GM18858 (cell line): ENCODE results near the gene TGM2.

Experiments
- ATAC-seq: cut with Tn5 transposase; IDR thresholded peaks from one replicate; pipeline ENCODE4 v1.9.1; 2021; ENCODE audit not compliant: unreplicated experiment

Gene TGM2

GRCh38 chr20:38146628-38147027 lies 18.4 kb downstream of the TGM2 start:
- no peak for ATAC-seq

GRCh38 chr20:38146156-38146555 lies 18.9 kb downstream of the TGM2 start:
- no peak for ATAC-seq

GRCh38 chr20:38145729-38146075 lies 19.4 kb downstream of the TGM2 start:
- ATAC-seq = no peak

- ATAC-seq = no peak
Observed at GRCh38 chr20:38144974-38145728, 19.9 kb downstream of the TGM2 start.

- ATAC-seq = no peak
Observed at GRCh38 chr20:38144598-38144973, 20.5 kb downstream of the TGM2 start.

DNA sequence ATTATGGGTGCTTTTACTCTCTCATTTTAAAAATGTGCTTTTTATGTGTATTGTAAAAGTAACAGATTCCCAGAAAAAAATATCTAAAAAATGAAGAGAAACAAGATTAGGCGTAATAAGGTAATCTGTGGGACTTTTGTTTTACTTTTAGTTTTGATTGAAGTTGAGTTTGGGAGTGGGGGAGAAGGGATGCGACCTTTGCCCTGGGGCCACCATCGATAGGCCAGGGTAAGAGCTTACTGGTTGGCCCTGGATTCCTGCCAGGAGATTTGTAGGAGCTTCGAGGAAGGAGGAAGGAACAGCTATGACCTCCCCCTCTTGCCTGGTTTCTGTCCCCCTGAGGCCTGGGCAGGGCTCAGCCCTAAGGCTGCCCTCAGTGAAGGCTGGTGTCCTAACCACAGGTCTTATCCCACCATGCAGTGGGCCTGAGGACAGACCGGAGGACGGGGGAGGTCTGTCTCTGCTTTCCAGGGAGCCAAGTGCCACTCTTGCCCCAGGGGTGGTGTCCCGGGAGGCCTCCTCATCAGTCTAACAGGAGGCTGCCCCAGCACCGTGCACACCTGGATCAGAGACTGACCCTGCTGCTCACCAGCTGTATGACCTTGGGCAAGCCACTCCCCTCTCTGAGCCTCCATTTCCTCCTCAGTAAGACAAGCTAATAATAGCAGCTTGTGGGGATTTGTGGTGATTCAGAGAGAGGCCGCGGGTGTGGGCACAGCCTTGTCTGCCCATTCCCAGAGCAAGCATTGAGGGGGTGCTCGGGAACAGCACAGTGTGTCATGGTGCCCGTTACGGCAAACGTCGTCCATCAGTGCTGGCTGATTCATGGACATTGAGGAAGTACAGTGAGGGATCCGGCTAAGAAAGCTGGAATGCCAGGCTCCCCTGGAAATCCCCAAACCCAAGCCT lies 21.2 kb downstream of the TGM2 start:
- no peak for ATAC-seq

DNA sequence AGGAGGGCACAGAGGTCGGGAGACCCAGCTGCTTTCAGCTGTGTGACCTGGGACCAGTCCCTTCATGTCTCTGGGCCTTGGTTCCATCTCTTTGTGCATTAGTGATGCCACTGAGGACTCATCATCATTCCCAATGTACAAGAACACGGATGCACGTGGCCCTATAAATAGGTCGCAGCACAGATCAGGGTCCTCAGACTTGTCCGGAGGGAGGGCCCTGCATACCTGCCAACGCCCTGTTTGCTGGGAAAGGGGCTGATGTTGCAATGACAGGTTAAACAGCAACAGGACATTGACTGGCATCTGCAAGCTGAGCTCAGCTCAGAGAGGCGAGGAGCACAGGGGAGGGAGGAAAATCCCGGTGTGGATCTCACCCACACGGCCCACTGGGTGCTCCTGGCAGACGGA lies 21.8 kb downstream of the TGM2 start:
- no peak for ATAC-seq

- no peak for ATAC-seq
Observed at GRCh38 chr20:38141889-38142494, 23.1 kb downstream of the TGM2 start.

DNA sequence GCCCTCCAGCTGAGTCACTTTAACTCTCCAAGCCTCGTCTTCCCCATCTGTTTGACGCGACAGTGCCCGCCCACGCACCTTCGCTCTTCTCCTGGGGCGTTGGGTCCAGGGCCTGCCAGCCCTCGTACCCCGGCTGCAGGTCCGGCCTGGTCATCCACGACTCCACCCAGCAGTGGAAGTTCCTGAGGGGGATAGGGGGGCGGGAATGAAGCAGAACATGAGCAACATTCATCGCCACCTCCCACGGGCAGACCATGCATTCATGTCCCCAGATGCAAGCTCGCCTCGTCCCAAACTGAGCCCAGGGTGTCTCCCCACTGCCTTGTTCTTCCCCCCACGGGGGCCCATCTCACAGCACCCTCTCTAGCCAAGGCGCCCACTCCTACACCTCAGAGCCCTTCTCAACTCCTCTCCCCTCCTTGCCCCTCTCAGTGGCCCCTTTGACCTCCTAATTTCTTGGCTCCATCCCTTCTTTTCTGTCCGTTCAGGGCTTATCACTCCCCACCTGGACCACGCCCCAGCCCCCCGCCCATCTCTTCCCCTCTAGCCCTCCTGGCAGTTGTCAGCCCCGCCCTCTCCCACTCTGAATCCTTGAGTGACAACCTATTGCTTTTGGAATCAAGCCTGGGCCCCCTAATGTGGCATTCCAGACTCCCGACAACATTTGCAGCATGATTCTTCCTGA lies 23.7 kb downstream of the TGM2 start:
- ATAC-seq = no peak

- ATAC-seq = no peak
Observed at GRCh38 chr20:38139977-38140753, 24.9 kb downstream of the TGM2 start.

- no peak for ATAC-seq
Observed at GRCh38 chr20:38139156-38139912, 25.7 kb downstream of the TGM2 start.

DNA sequence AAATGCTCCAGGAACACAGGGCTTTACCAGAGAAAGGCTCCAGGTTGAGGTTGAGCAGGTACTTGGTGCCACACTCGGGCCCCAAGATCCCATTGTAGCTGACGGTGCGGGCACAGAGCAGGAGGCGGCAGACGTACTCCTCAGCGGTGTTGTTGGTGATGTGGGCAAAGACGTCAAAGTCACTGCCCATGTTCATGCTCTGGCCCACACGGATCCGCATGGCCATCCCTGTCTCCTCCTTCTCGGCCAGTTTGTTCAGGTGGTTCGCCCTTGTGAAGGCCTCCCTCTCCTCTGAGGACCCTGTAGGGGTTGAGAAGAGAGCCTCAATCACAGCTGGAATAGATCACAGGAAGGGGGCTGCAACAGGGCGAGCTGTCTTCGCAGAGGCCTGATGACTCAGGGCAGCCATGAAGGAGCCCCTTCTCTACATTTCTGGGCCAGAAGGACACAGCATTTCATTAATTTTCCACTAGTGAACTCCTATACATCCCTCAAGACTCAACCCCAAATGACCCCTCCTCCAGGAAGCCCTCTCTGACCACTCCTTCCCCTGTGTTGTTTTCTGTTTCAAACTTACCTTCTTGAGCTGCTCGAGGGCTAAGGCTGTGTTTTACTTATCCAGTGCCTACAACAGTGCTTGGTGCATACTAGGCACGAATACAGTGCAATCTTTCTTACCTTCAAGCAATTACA lies 26.8 kb downstream of the TGM2 start:
- no peak for ATAC-seq

- ATAC-seq = no peak
Observed at GRCh38 chr20:38137441-38138037, 27.5 kb downstream of the TGM2 start.

DNA sequence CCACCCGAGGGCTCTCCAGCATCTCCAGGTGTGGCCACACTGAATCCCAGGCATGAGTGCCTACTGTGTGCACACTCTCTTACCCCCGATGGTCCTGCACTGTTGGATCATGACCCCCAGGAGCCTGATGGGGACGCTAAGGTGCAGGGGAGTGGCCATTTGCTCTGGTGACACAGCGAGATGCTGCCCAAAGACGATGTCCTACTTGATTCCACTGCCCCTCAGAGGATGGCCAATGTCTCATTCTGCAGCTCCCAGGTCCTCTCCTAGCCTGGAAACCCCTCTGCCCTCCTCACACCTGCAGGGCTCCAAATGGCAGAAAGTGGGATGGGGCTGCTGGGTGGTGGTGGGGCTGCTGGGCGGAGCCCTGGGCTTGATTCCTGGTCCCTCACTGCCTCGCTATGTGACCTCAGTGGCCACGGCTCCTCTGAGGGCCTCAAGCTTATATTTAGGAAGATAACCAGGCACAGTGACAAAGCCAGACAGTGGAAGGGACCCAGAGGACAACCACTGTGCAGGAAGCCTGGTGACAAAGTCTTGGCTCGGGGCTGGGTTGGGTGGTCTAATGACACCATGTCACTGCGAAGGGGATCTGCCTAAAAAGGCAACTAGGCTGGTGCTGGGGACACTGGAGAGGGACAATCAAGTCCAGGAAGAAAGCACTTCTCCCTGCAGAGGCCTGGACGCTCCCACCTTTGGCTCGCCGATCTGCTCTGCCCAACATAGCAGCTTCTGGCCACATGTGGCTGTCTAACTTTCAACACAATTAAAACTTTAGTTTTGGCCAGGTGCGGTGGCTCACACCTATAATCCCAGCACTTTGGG lies 28.4 kb downstream of the TGM2 start:
- no peak for ATAC-seq

GRCh38 chr20:38135651-38136420 lies 29.2 kb downstream of the TGM2 start:
- no peak for ATAC-seq

GRCh38 chr20:38135271-38135650 lies 29.8 kb downstream of the TGM2 start:
- ATAC-seq = no peak
